ENCODE results near the gene ESR1. TPM values are rescaled to one million over a fixed set of nuclear protein-coding genes. Genes with fewer than 3 reads are reported as not detected.
"Not testable (repeated sequence)": the region's sequence is repeated elsewhere in the genome, so short reads cannot be mapped to it uniquely, and the experiment has no call there.

The ESR1 gene
- total and polyA plus RNA-seq, 12 donors, result 0.09 to 1.9 (median 1.2) TPM

- H3K36me3 ChIP-seq, result no peaks in the 10 kb centered on the region
- no peak for DNase-seq
- no peak overlapping the region for H3K4me3 ChIP-seq
- no peaks in the 10 kb centered on the region for H3K9me3 ChIP-seq
- peak in 2 of 8 donors; percentile 55 to 62 for ATAC-seq
- no peak overlapping the region for H3K27ac ChIP-seq
- 64 to 71% methylated on average over 4 of the region's 4 CpGs for WGBS, 2 donors
- peaks cover 0 to 28% (median 8%) of the 10 kb centered on the region in 9 donors for H3K4me1 ChIP-seq
- no peaks in the 10 kb centered on the region for H3K27me3 ChIP-seq
- intact Hi-C loops (cut with DNase I), result no loop called here
- no peak for TF ChIP-seq CTCF (IDR thresholded peaks at IDR 0.05)
Measured at GRCh38 chr6:152068622-152069261, 261.3 kb downstream of the ESR1 start.

- no peak for TF ChIP-seq CTCF (IDR thresholded peaks at IDR 0.05)
- no peaks in the 10 kb centered on the region for H3K27me3 ChIP-seq
- DNase-seq, result no peak
- H3K9me3 ChIP-seq, result peaks cover 0 to 14% (median 0%) of the 10 kb centered on the region in 11 donors
- no peak overlapping the region for H3K27ac ChIP-seq
- ATAC-seq, result no peak
- 91 to 96% methylated on average over 5 of the region's 5 CpGs for WGBS, 2 donors
- intact Hi-C loops (cut with DNase I), result no loop called here
- no peak overlapping the region for H3K4me3 ChIP-seq
- peaks cover 0 to 28% (median 8%) of the 10 kb centered on the region in 9 donors for H3K4me1 ChIP-seq
- no peaks in the 10 kb centered on the region for H3K36me3 ChIP-seq
Measured at GRCh38 chr6:152070556-152070955, 263.1 kb downstream of the ESR1 start.

GRCh38 chr6:152071318-152071717 is 263.8 kb downstream of the ESR1 start:
- no peaks in the 10 kb centered on the region for H3K36me3 ChIP-seq
- intact Hi-C loops (cut with DNase I), result no loop called here
- TF ChIP-seq CTCF (IDR thresholded peaks at IDR 0.05), result no peak
- H3K4me3 ChIP-seq, result no peak overlapping the region
- H3K27me3 ChIP-seq, result no peaks in the 10 kb centered on the region
- peaks cover 0 to 28% (median 8%) of the 10 kb centered on the region in 9 donors for H3K4me1 ChIP-seq
- ATAC-seq, result peak in 6 of 8 donors; percentile 44 to 92 (median 78)
- WGBS, 2 donors, result 43 to 57% methylated on average over 3 of the region's 3 CpGs
- H3K27ac ChIP-seq, result no peak overlapping the region
- H3K9me3 ChIP-seq, result peaks cover 0 to 20% (median 7%) of the 10 kb centered on the region in 11 donors
- no peak for DNase-seq

- no peak overlapping the region for H3K27ac ChIP-seq
- no peak overlapping the region for H3K4me3 ChIP-seq
- H3K36me3 ChIP-seq, result no peaks in the 10 kb centered on the region
- intact Hi-C loops (cut with DNase I), result no loop called here
- ATAC-seq (peak in 1 of 8 donors; percentile 42), DNase-seq (no peak)
- WGBS, 2 donors, result 63 to 66% methylated on average over 3 of the region's 3 CpGs
- no peak for TF ChIP-seq CTCF (IDR thresholded peaks at IDR 0.05)
- H3K9me3 ChIP-seq, result peaks cover 0 to 22% (median 11%) of the 10 kb centered on the region in 11 donors
- no peaks in the 10 kb centered on the region for H3K27me3 ChIP-seq
- H3K4me1 ChIP-seq, result peaks cover 0 to 28% (median 8%) of the 10 kb centered on the region in 9 donors
Measured at GRCh38 chr6:152071843-152072242, 264.4 kb downstream of the ESR1 start.

- intact Hi-C loops (cut with DNase I); H3K27ac ChIP-seq; DNase-seq; H3K36me3 ChIP-seq; ATAC-seq; H3K4me3 ChIP-seq; H3K27me3 ChIP-seq: not testable (repeated sequence)
- Histone ChIP-seq H3K4me1 (peaks cover 0 to 16% (median 8%) of the 10 kb centered on the region in 9 donors), H3K9me3 (peaks cover 0 to 23% (median 11%) of the 10 kb centered on the region in 11 donors)
- WGBS, 2 donors, result 54 to 64% methylated on average over 3 of the region's 3 CpGs
Measured at GRCh38 chr6:152076242-152076641, 268.8 kb downstream of the ESR1 start.

Measured in heart right ventricle (tissue), 16 donors.